GM13976 (cell line): ENCODE results near the gene INTS2.

Source experiments
- DNase-seq: peaks from one replicate; pipeline ENCODE4 v3.0.0; 2012; ENCODE audit warnings: low spot score
- in situ Hi-C: fragments of 300-500 bp; cut with MboI; formaldehyde crosslinking; loops from one replicate; pipeline ENCODE4 v1.12.0; 2022; ENCODE audit warnings: low sequenced_read_pairs, mixed read lengths, inconsistent platforms; ENCODE audit not compliant: unreplicated experiment
- TF ChIP-seq, protein P1 (sequence below): IDR thresholded peaks from 2 replicates; pipeline ENCODE4 v1.5.1; 2012; ENCODE audit warnings: borderline replicate concordance, mild to moderate bottlenecking; ENCODE audit not compliant: insufficient read depth; ENCODE audit errors: extremely low read depth, missing control alignments, control extremely low read depth

The INTS2 gene

DNA sequence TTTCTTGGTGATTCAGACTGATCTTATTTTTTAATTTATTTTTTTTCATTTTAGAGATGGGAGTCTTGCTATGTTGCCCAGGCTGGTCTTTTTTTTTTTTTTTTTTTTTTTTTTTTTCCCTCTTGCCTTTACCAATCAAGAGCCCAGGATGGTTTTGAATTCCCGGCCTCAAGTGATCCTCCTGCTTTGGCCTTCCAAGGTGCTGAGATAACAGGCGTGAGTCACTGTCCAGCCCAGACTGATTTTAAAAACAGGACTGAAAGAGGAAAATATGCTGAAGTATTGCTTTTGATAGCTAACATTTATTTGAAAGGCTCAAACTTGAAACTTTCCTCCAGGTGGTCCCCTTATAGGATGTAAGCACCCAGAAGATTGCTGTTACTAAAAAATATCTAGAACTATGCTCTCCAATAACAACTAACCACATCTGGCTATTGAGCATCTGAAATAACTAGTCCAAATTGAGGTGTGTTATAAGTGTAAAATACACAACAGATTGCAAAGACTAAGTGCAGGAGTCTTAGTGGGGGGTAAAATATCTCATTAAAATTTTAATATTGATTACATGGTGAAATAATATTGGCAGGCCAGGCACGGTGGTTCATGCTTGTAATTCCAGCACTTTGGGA lies 48.7 kb downstream of the INTS2 start:
- in situ Hi-C loops = no loop called here
- TF ChIP-seq, protein P1, sequence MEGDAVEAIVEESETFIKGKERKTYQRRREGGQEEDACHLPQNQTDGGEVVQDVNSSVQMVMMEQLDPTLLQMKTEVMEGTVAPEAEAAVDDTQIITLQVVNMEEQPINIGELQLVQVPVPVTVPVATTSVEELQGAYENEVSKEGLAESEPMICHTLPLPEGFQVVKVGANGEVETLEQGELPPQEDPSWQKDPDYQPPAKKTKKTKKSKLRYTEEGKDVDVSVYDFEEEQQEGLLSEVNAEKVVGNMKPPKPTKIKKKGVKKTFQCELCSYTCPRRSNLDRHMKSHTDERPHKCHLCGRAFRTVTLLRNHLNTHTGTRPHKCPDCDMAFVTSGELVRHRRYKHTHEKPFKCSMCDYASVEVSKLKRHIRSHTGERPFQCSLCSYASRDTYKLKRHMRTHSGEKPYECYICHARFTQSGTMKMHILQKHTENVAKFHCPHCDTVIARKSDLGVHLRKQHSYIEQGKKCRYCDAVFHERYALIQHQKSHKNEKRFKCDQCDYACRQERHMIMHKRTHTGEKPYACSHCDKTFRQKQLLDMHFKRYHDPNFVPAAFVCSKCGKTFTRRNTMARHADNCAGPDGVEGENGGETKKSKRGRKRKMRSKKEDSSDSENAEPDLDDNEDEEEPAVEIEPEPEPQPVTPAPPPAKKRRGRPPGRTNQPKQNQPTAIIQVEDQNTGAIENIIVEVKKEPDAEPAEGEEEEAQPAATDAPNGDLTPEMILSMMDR = no peak
- DNase-seq = no peak

DNA sequence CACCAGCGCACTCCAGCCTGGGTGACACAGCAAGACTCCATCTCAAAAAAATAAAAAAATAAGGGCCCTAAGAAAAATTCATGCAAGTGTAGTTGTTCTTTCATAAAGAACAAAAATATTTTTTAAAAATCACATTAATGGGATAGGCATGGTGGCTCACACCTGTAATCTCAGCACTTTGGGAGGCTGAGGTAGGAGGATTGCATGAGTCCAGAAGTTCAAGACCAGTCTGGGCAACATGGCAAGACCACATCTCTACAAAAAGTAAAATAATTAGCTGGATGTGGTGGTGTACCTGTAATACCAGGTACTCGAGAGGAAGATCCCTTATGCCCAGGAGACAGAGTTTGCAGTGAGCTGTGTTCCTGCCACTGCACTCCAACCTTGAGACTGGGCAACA lies 49.3 kb downstream of the INTS2 start:
- no peak for DNase-seq
- in situ Hi-C loops = no loop called here
- TF ChIP-seq, protein P1 = no peak

DNA sequence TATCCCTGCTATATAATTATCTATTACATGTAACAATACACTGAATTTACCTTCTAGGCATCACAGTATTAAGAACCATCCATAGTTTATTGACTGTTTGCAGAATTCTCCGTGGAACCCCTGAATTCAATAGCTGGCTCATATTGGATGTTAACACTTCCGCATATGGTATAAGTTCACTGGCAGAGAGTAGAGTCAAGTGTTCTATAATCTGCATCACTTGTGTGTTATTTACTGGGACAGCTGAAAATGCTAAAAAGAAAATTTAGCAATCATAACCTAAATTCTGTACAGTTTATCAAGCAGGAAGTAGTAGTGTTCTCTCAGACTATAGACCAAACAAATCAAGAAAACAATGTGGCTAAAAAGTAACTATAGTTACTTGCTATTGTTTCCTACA lies 49.9 kb downstream of the INTS2 start:
- in situ Hi-C loops = no loop called here
- no peak for DNase-seq
- TF ChIP-seq, protein P1 = no peak

DNA sequence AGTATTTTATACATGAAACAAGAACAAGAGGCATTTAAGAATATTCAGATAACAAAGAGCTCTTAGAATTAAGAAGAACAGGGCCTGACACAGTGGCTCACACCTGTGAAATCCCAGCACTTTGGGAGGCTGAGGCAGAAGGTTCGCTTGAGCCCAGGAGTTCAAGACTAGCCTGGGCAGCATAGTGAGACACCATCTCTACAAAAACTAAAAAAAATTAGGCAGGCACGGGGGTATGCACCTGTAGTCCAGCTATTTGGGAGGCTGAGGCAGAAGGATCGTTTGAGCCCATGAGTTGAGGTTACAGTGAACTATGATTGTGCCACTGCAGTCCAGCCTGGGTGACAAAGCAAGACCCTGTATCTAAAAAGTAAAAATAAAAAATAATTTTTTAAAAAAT lies 52.0 kb downstream of the INTS2 start:
- TF ChIP-seq, protein P1 = no peak
- no peak for DNase-seq
- in situ Hi-C loops = no loop called here

DNA sequence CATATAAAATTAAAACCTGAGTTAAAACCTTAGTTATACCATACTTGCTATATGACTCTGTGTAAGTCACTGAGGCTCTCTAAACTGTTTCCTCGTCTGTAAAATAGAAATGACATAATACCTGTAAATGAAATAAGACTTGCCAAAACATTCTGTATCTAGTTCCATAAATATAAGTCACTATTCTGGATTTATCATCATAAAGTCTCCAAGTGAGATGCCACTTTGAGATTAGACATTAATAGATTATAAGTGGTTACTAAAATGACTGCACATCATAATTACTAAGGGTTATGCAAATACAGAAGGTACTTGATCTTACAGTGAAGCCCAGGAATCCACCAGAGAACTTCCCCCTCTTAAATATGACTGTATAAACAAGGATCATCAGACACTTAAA lies 52.5 kb downstream of the INTS2 start:
- TF ChIP-seq, protein P1 = no peak
- in situ Hi-C loops = no loop called here
- DNase-seq = no peak

DNA sequence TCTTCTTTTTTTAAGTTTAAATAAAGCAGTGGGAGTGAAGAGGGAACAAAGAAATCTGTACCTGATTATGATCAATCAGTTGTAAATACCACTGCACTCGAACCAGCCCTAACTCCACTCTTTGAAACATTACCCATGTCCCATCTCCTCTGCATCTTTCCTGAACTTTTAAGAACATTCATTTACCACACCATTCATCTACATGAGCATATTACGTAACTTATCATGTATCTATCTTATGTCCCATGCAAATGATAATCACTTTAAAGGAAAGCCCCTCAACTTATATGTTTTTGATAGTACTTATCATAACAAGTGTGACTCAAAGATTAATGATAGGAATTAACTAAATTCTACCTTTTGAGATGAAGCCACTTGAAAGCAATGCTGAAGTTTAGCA lies 53.7 kb downstream of the INTS2 start:
- DNase-seq = no peak
- in situ Hi-C loops = no loop called here
- TF ChIP-seq, protein P1 = no peak
